ENCODE data around the gene KCTD21. TPM values are rescaled to one million over a fixed set of nuclear protein-coding genes. Genes with fewer than 3 reads are reported as not detected.

The KCTD21 gene
- total and polyA plus RNA-seq, 2 of the 4 experiments (the other 2 are of a cell fraction), result 12.2 to 12.5 TPM

DNA sequence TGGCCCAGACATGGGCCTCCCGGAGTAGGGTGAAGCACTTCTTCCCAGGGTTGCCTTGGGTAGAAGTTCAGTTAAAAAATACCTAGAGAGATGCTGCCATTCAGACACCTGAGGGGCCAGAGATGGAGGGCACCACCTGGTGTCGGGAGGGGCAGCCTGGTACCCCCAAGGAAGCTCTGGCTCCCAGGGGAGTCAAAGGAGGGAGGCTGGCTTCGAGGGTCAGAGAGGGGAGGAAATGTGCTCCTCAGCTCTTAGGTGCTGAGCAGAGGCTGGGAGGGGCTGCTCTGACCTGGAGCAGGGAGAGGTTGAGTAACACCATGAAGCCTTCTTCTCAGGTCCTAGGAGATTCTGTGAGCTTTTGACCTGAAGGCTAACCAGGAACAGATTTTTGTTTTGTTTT is 1.4 kb upstream of the KCTD21 start:
- Histone ChIP-seq H3K9ac (ENCODE audit: low read depth, low read length) (peak overlapping the region; percentile 80), H3K4me1 (ENCODE audit: control insufficient read depth, insufficient read depth, low read length) (peaks cover 16% of the 10 kb centered on the region), H4K91ac (ENCODE audit: insufficient read depth, low read depth, low read length) (no peak overlapping the region), H4K8ac (ENCODE audit: low read depth in 2 of 2, low read length in 2 of 2) (no peak overlapping the region), H3K23ac (ENCODE audit: low read depth, low read length) (peak overlapping the region; percentile 49), H2BK120ac (ENCODE audit: low read depth, low read length) (no peak overlapping the region), H3K14ac (replicated peaks; ENCODE audit: low read depth, low read length) (peak overlapping the region; percentile 12; the same call in 1 of the 2 replicates), H2AK5ac (ENCODE audit: low read depth, low read length) (no peak overlapping the region), H3K56ac (ENCODE audit: extremely low read depth, insufficient read depth, low read length) (no peak overlapping the region), H3K18ac (ENCODE audit: low read depth, low read length) (no peak overlapping the region), H2AFZ (replicated peaks; ENCODE audit: low read length, poor library complexity) (peak overlapping the region; percentile 52), H2BK20ac (ENCODE audit: low read depth, low read length) (no peak overlapping the region), H2BK5ac (ENCODE audit: low read depth, low read length, poor library complexity, severe bottlenecking) (no peak overlapping the region), H3K9me1 (ENCODE audit: insufficient read depth, low read length) (peaks cover 25% of the 10 kb centered on the region), H2AK9ac (replicated peaks; ENCODE audit: low read depth, low read length, poor library complexity) (peak overlapping the region; percentile 99), H3K4ac (ENCODE audit: low read depth, low read length) (no peak overlapping the region; the same call in 1 of the 2 replicates), H3K79me1 (ENCODE audit: low read depth in 1 of 2, low read length in 2 of 2) (peaks cover 49 to 88% of the 10 kb centered on the region in 2 experiments), H3K27ac (ENCODE audit: insufficient read depth, low read length) (no peak overlapping the region), H3K4me3 (ENCODE audit: insufficient read depth, low read depth, low read length) (peak overlapping the region; percentile 94), H3K9me3 (ENCODE audit: control insufficient read depth, insufficient read depth, low read length) (no peaks in the 10 kb centered on the region), H3K4me2 (ENCODE audit: low read depth, low read length) (peak overlapping the region; percentile 91), H3K27me3 (ENCODE audit: control insufficient read depth, insufficient read depth, low read length) (no peaks in the 10 kb centered on the region), H4K5ac (ENCODE audit: low read depth, low read length) (no peak overlapping the region), H3K36me3 (ENCODE audit: control insufficient read depth, insufficient read depth, low read length) (no peaks in the 10 kb centered on the region), H2BK15ac (ENCODE audit: low read depth, low read length) (no peak overlapping the region), H4K20me1 (ENCODE audit: insufficient read depth, low read length) (peaks cover 38% of the 10 kb centered on the region)
- no CpG with 5 or more reads among the region's 3 CpGs for WGBS, 2 experiments (ENCODE audit: extremely low coverage in 2 of 2, insufficient read length in 1 of 2)
- dilution Hi-C loops (cut with HindIII; ENCODE audit: low sequenced_read_pairs, unreplicated experiment) (no loop called here), intact Hi-C loops (cut with micrococcal nuclease) (loop anchor here (2.0 kb wide), 1 partner anchor 23 kb away; no protein-coding TSS in a partner anchor), in situ Hi-C loops (cut with MboI; ENCODE audit: low sequenced_read_pairs) (no loop called here)
- no TSS peak for BruUV-seq (replicated peaks)
- ATAC-seq (ENCODE audit: low read depth) (no peak), DNase-seq (no peak)
- POLR2A ChIA-PET (ENCODE audit: unreplicated experiment), result no interaction called here
- TF ChIP-seq, protein P1, sequence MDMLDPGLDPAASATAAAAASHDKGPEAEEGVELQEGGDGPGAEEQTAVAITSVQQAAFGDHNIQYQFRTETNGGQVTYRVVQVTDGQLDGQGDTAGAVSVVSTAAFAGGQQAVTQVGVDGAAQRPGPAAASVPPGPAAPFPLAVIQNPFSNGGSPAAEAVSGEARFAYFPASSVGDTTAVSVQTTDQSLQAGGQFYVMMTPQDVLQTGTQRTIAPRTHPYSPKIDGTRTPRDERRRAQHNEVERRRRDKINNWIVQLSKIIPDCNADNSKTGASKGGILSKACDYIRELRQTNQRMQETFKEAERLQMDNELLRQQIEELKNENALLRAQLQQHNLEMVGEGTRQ (IDR thresholded peaks at IDR 0.05; ENCODE audit: low read depth, low read length), result no peak
- TF ChIP-seq, protein P2, sequence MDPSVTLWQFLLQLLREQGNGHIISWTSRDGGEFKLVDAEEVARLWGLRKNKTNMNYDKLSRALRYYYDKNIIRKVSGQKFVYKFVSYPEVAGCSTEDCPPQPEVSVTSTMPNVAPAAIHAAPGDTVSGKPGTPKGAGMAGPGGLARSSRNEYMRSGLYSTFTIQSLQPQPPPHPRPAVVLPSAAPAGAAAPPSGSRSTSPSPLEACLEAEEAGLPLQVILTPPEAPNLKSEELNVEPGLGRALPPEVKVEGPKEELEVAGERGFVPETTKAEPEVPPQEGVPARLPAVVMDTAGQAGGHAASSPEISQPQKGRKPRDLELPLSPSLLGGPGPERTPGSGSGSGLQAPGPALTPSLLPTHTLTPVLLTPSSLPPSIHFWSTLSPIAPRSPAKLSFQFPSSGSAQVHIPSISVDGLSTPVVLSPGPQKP (IDR thresholded peaks at IDR 0.05; ENCODE audit: borderline replicate concordance, low read depth, low read length), result no peak
- no peak for TF ChIP-seq CHD1 (IDR thresholded peaks at IDR 0.05; ENCODE audit: low read depth, low read length)
- no peak for TF ChIP-seq NFE2L2 (IDR thresholded peaks at IDR 0.05; ENCODE audit: low read depth, low read length)
- TF ChIP-seq FOS (IDR thresholded peaks at IDR 0.05; ENCODE audit: low read depth, low read length), result no peak
- TF ChIP-seq RCOR1 (IDR thresholded peaks at IDR 0.05; ENCODE audit: insufficient replicate concordance, low read length), result no peak
- TF ChIP-seq MAZ (IDR thresholded peaks at IDR 0.05; ENCODE audit: borderline replicate concordance, low read depth, low read length), result no peak
- TF ChIP-seq MAFK (IDR thresholded peaks at IDR 0.05; ENCODE audit: low read depth, low read length), result no peak
- TF ChIP-seq BHLHE40 (IDR thresholded peaks at IDR 0.05; ENCODE audit: low read depth, low read length), result no peak
- CTCF ChIA-PET, result interaction anchor here (1.7 to 1.9 kb wide), 2 partner anchors 40 to 374 kb away, joined by 5 to 6 read pairs; no protein-coding TSS in a partner anchor
